GM13976 (cell line): ENCODE data around the gene ZBTB8OS.
"Not testable (repeated sequence)": the region's sequence is repeated elsewhere in the genome, so short reads cannot be mapped to it uniquely, and the experiment has no call there.

Experiments
- DNase-seq: peaks from one replicate; pipeline ENCODE4 v3.0.0; 2012; ENCODE audit warnings: low spot score
- CTCF ChIP-seq: IDR thresholded peaks from 2 replicates; pipeline ENCODE4 v1.5.1; 2012; ENCODE audit warnings: borderline replicate concordance, mild to moderate bottlenecking; ENCODE audit not compliant: insufficient read depth; ENCODE audit errors: extremely low read depth, missing control alignments, control extremely low read depth
- in situ Hi-C: fragments of 300-500 bp; cut with MboI; formaldehyde crosslinking; loops from one replicate; pipeline ENCODE4 v1.12.0; 2022; ENCODE audit warnings: low sequenced_read_pairs, mixed read lengths, inconsistent platforms; ENCODE audit not compliant: unreplicated experiment

ZBTB8OS gene

GRCh38 chr1:32684167-32684811, 33.9 kb upstream of the ZBTB8OS start:
- in situ Hi-C loops = no loop called here
- no peak for TF ChIP-seq CTCF
- DNase-seq = no peak

GRCh38 chr1:32683397-32683796, 33.0 kb upstream of the ZBTB8OS start:
- no peak for DNase-seq
- in situ Hi-C loops = no loop called here
- TF ChIP-seq CTCF = no peak

GRCh38 chr1:32681999-32682398, 31.6 kb upstream of the ZBTB8OS start:
- in situ Hi-C loops = no loop called here

GRCh38 chr1:32681509-32681908, 31.2 kb upstream of the ZBTB8OS start:
- TF ChIP-seq CTCF = no peak
- in situ Hi-C loops = no loop called here
- no peak for DNase-seq

More at GRCh38 chr1:32681999-32682398, 31.6 kb upstream of the ZBTB8OS start:
- DNase-seq = no peak
- no peak for TF ChIP-seq CTCF

- TF ChIP-seq CTCF = no peak
- no peak for DNase-seq
- in situ Hi-C loops = no loop called here
These were observed 30.3 kb upstream of the ZBTB8OS start for GRCh38 chr1:32680642-32681041.

GRCh38 chr1:32679993-32680392, 29.6 kb upstream of the ZBTB8OS start:
- in situ Hi-C loops, DNase-seq: not testable (repeated sequence)

- no peak for DNase-seq
- in situ Hi-C loops = no loop called here
- TF ChIP-seq CTCF = no peak
These were observed 26.6 kb upstream of the ZBTB8OS start for GRCh38 chr1:32676945-32677344.

GRCh38 chr1:32668716-32669115, 18.4 kb upstream of the ZBTB8OS start:
- in situ Hi-C loops, DNase-seq: not testable (repeated sequence)
